Osteocyte (in vitro differentiated cells): ENCODE results near the gene LSG1. TPM values are rescaled to one million over a fixed set of nuclear protein-coding genes. Genes with fewer than 3 reads are reported as not detected.

Experiments
- DNase-seq: peaks from one replicate; pipeline ENCODE4 v3.0.0; 2021; ENCODE audit warnings: mixed read lengths; ENCODE audit not compliant: unreplicated experiment; ENCODE audit errors: extremely low spot score
- H3K27ac Mint-ChIP-seq: one replicate; pipeline ENCODE4 v1.8.0; 2021; ENCODE audit warnings: mild to moderate bottlenecking, mixed read lengths; ENCODE audit not compliant: unreplicated experiment
- H3K27me3 Mint-ChIP-seq: one replicate; pipeline ENCODE4 v1.8.0; 2021; ENCODE audit warnings: mixed read lengths; ENCODE audit not compliant: unreplicated experiment
- H3K36me3 Mint-ChIP-seq: one replicate; pipeline ENCODE4 v1.8.0; 2021; ENCODE audit warnings: mixed read lengths; ENCODE audit not compliant: unreplicated experiment
- H3K4me1 Mint-ChIP-seq: one replicate; pipeline ENCODE4 v1.8.0; 2021; ENCODE audit warnings: mixed read lengths; ENCODE audit not compliant: unreplicated experiment
- H3K4me3 Mint-ChIP-seq: one replicate; pipeline ENCODE4 v1.8.0; 2021; ENCODE audit warnings: mild to moderate bottlenecking, moderate library complexity, mixed read lengths; ENCODE audit not compliant: unreplicated experiment
- H3K9me3 Mint-ChIP-seq: one replicate; pipeline ENCODE4 v1.8.0; 2021; ENCODE audit warnings: mixed read lengths; ENCODE audit not compliant: unreplicated experiment
- total RNA-seq: library from RNA; stranded (reverse); gene quantifications from 2 replicates; pipeline ENCODE4 v1.2.1, GENCODE V29; 2021
- TF ChIP-seq, protein P1 (sequence below): fragments of 200-600 bp; sonication (generic); IDR thresholded peaks from 2 replicates; pipeline ENCODE4 v1.5.0; 2021; ENCODE audit warnings: antibody characterized with exemption, mild to moderate bottlenecking, moderate library complexity

LSG1 gene
- total RNA-seq, 1 donor from 2014 or later, result 33.3 TPM

DNA sequence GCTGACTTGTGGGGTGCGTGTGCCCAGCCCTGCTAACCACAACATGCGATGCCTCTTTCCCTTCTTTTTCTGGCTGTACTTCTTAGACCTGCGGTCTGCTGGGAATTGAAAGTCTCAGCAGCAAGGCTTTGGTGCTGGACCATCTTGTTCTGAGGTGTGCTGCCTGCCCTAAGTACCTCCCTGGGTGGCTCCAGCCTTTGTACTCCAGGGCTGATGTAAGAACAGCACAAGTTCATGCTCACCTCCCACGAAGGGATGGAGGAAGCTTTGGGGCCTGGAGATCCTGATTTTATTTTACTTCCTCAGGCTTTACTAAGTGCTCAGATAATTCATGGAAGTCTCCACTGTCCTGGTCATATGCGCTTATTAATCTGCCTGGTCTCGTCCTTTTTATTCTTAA is 42.6 kb upstream of the LSG1 start:
- Mint-ChIP-seq H3K9me3 (peaks cover 4% of the 10 kb centered on the region), H3K27ac (peak overlapping the region; percentile 73)

DNA sequence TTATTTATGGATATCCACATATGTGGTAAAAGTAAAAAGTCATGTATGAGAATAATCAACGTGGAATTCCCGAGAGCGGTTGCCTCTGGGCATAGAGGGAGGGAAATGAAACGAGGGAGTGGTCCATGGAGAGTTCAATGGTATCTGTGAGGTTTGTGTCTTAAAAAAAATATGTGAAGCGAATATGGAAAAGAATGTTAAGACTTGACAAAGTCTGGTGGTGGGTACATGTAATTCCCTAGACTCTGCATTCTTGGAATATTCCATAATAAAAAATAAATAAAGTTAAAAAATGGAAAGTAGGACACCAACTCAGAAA is 42.1 kb upstream of the LSG1 start:
- DNase-seq, result no peak
- no peak overlapping the region for H3K4me3 Mint-ChIP-seq
- TF ChIP-seq, protein P1, sequence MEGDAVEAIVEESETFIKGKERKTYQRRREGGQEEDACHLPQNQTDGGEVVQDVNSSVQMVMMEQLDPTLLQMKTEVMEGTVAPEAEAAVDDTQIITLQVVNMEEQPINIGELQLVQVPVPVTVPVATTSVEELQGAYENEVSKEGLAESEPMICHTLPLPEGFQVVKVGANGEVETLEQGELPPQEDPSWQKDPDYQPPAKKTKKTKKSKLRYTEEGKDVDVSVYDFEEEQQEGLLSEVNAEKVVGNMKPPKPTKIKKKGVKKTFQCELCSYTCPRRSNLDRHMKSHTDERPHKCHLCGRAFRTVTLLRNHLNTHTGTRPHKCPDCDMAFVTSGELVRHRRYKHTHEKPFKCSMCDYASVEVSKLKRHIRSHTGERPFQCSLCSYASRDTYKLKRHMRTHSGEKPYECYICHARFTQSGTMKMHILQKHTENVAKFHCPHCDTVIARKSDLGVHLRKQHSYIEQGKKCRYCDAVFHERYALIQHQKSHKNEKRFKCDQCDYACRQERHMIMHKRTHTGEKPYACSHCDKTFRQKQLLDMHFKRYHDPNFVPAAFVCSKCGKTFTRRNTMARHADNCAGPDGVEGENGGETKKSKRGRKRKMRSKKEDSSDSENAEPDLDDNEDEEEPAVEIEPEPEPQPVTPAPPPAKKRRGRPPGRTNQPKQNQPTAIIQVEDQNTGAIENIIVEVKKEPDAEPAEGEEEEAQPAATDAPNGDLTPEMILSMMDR, result no peak
- peak overlapping the region; percentile 73 for H3K27ac Mint-ChIP-seq
- H3K9me3 Mint-ChIP-seq, result no peaks in the 10 kb centered on the region
- H3K27me3 Mint-ChIP-seq, result no peaks in the 10 kb centered on the region
- peaks cover 44% of the 10 kb centered on the region for H3K4me1 Mint-ChIP-seq
- no peaks in the 10 kb centered on the region for H3K36me3 Mint-ChIP-seq

More for the DNA sequence above, 42.6 kb upstream of the LSG1 start:
- Mint-ChIP-seq H3K4me3 (no peak overlapping the region), H3K27me3 (no peaks in the 10 kb centered on the region), H3K36me3 (no peaks in the 10 kb centered on the region), H3K4me1 (peaks cover 44% of the 10 kb centered on the region)
- TF ChIP-seq, protein P1, result no peak
- DNase-seq, result no peak

DNA sequence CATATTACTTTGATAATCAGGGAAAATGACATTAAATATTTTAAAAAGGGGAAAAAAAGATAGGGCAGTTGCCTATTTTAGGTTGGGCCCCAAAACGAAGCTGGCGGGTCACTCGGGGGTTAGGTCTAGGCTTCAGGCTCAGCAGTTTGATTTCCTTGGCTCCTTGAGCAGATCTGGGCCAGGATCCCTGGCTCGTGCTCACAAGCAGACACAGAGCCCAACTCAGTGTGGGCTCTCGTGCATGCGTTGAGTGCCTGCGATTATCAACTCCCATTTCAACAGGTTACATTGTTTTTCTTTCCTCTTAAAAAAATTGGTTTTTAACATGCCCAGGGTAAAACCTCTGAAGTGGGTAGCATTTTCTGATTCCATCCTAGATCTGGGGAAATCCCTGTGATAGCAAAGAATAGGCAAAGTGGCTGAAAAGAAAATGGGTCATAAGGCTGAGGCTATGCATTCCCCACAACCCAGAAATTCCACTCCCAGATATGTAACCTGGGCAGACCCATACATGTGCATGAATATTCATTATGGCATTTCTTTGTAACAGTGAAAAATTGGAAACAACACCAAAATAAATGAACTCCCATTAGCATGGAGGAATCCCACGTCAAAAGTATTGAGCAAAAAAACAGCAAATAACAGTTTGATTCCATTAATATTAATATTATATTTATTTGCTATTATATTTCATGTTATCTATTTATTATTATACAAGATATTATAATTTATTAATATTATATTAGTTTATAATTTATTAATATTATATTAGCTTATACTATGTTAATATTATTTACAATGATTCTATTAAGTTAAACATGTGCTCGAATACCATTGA is 41.5 kb upstream of the LSG1 start:
- Mint-ChIP-seq H3K36me3 (no peaks in the 10 kb centered on the region), H3K27ac (peak overlapping the region; percentile 73), H3K4me3 (no peak overlapping the region), H3K9me3 (no peaks in the 10 kb centered on the region), H3K27me3 (no peaks in the 10 kb centered on the region), H3K4me1 (peaks cover 44% of the 10 kb centered on the region)
- TF ChIP-seq, protein P1, result no peak
- no peak for DNase-seq

DNA sequence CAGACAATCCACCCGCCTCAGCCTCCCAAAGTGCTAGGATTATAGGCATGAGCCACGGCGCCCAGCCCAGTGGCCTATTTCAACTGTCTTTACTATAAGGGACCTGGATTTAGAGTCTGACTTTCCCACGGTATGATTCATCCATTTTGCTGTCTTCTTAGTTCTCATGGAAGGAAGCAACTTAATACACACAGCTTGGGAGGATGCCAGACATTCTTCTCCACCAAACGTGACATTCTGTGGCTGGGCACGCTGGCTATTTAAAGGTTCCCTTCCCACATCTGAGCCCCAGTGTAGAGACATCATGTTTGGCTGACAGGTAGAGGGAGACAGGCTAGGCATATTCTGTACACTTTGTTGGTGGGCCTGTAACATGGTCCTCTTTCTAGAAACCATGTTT is 39.9 kb upstream of the LSG1 start:
- H3K4me3 Mint-ChIP-seq, result no peak overlapping the region
- TF ChIP-seq, protein P1, result peak; percentile 13
- no peaks in the 10 kb centered on the region for H3K9me3 Mint-ChIP-seq
- no peak for DNase-seq
- no peaks in the 10 kb centered on the region for H3K36me3 Mint-ChIP-seq
- peaks cover 47% of the 10 kb centered on the region for H3K4me1 Mint-ChIP-seq
- H3K27ac Mint-ChIP-seq, result peak overlapping the region; percentile 87
- no peaks in the 10 kb centered on the region for H3K27me3 Mint-ChIP-seq

DNA sequence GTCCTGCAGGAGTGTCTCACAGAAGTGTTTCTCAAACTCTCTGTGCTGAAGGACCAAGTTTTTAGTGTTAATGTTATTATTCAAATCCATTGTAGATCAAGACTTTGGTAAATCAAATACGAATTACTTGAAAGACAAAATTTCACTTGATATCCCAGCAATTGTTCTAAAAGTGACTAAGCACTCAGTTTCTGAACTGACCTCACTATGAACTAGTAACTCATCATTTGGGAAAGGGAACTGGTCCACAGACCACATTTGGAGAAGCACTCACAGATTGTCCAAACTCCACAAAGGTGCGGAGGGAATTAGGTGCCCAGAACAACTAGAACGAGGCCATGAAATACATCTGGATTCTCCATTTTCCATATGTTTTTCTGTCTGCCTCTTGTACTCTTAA is 39.3 kb upstream of the LSG1 start:
- H3K27me3 Mint-ChIP-seq, result no peaks in the 10 kb centered on the region
- H3K9me3 Mint-ChIP-seq, result no peaks in the 10 kb centered on the region
- no peaks in the 10 kb centered on the region for H3K36me3 Mint-ChIP-seq
- H3K27ac Mint-ChIP-seq, result peak overlapping the region; percentile 87
- no peak overlapping the region for H3K4me3 Mint-ChIP-seq
- TF ChIP-seq, protein P1, result no peak
- DNase-seq, result no peak
- H3K4me1 Mint-ChIP-seq, result peaks cover 51% of the 10 kb centered on the region
